Activated CD4-positive, alpha-beta T cell treated with anti-CD3 and anti-CD28 coated beads, Interleukin-2, amount 10 ng/mL, durations not matched to agents 24 days and 14 days (primary cell): ENCODE results near the gene ALG12. TPM values are rescaled to one million over a fixed set of nuclear protein-coding genes. Genes with fewer than 3 reads are reported as not detected.
"Not testable (repeated sequence)": the region's sequence is repeated elsewhere in the genome, so short reads cannot be mapped to it uniquely, and the experiment has no call there.

Source experiments
- DNase-seq: peaks from one replicate; pipeline ENCODE4 v3.0.0; 2022
- H3K27ac Mint-ChIP-seq: one replicate; pipeline ENCODE4 v1.8.0; 2022; ENCODE audit warnings: mild to moderate bottlenecking, mixed read lengths
- H3K27me3 Mint-ChIP-seq: one replicate; pipeline ENCODE4 v1.8.0; 2022; ENCODE audit warnings: mixed read lengths
- H3K36me3 Mint-ChIP-seq: one replicate; pipeline ENCODE4 v1.8.0; 2022; ENCODE audit warnings: low read depth, mild to moderate bottlenecking, mixed read lengths
- H3K4me1 Mint-ChIP-seq: one replicate; pipeline ENCODE4 v1.8.0; 2021; ENCODE audit warnings: mixed read lengths
- H3K4me3 Mint-ChIP-seq: one replicate; pipeline ENCODE4 v1.8.0; 2022; ENCODE audit warnings: mild to moderate bottlenecking, moderate library complexity, mixed read lengths
- H3K9me3 Mint-ChIP-seq: one replicate; pipeline ENCODE4 v1.8.0; 2021; ENCODE audit warnings: mixed read lengths
- intact Hi-C: fragments of 100-400 bp; cut with micrococcal nuclease; formaldehyde crosslinking; loops from one replicate; pipeline ENCODE4 v1.15.1; 2023
- total RNA-seq: library from RNA; stranded (reverse); gene quantifications from 2 replicates; pipeline ENCODE4 v1.2.3, GENCODE V29; 2022

Gene ALG12
- total RNA-seq, 1 donor from 2014 or later = 17.9 TPM

GRCh38 chr22:49945042-49945794 is 27.0 kb upstream of the ALG12 start:
- H3K36me3 Mint-ChIP-seq, intact Hi-C loops, H3K4me3 Mint-ChIP-seq, H3K9me3 Mint-ChIP-seq, H3K4me1 Mint-ChIP-seq, H3K27me3 Mint-ChIP-seq: not testable (repeated sequence)
- peak overlapping the region; percentile 70 for H3K27ac Mint-ChIP-seq
- DNase-seq = peak; percentile 87

GRCh38 chr22:49944399-49944891 is 26.2 kb upstream of the ALG12 start:
- Mint-ChIP-seq H3K4me3 (no peak overlapping the region), H3K27me3 (no peaks in the 10 kb centered on the region), H3K9me3 (no peaks in the 10 kb centered on the region), H3K4me1 (peaks cover 8% of the 10 kb centered on the region), H3K36me3 (no peaks in the 10 kb centered on the region), H3K27ac (no peak overlapping the region)
- intact Hi-C loops = no loop called here
- no peak for DNase-seq

GRCh38 chr22:49943771-49944398 is 25.6 kb upstream of the ALG12 start:
- intact Hi-C loops = no loop called here
- Mint-ChIP-seq H3K36me3 (no peaks in the 10 kb centered on the region), H3K4me3 (no peak overlapping the region), H3K27me3 (no peaks in the 10 kb centered on the region), H3K9me3 (no peaks in the 10 kb centered on the region), H3K4me1 (peaks cover 9% of the 10 kb centered on the region), H3K27ac (no peak overlapping the region)
- DNase-seq = no peak

DNA sequence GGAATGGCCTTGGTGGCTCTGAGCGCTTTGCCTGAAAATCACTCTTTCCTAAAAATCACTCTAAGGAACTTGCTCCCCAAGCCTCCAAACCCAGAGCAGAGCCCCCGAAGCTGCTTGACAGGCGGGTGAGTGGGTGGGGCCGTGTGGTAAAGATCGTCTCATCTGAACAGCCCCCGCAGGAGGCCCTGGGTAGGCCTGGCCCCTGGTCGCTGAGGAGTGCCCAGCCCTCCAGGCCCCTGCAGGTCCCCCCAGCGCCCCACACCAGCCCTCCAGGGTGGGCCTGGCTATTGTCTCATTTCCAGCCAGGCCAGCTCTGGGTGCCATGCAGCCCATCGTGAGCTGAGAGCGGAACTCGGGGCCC is 25.1 kb upstream of the ALG12 start:
- Mint-ChIP-seq H3K27me3 (no peaks in the 10 kb centered on the region), H3K27ac (no peak overlapping the region), H3K4me1 (peaks cover 9% of the 10 kb centered on the region), H3K9me3 (no peaks in the 10 kb centered on the region), H3K4me3 (no peak overlapping the region), H3K36me3 (no peaks in the 10 kb centered on the region)
- no peak for DNase-seq
- intact Hi-C loops = no loop called here

GRCh38 chr22:49942565-49943404 is 24.5 kb upstream of the ALG12 start:
- Mint-ChIP-seq H3K27ac (no peak overlapping the region), H3K27me3 (no peaks in the 10 kb centered on the region), H3K9me3 (no peaks in the 10 kb centered on the region), H3K36me3 (no peaks in the 10 kb centered on the region), H3K4me1 (peaks cover 9% of the 10 kb centered on the region), H3K4me3 (no peak overlapping the region)
- no peak for DNase-seq
- intact Hi-C loops = no loop called here

DNA sequence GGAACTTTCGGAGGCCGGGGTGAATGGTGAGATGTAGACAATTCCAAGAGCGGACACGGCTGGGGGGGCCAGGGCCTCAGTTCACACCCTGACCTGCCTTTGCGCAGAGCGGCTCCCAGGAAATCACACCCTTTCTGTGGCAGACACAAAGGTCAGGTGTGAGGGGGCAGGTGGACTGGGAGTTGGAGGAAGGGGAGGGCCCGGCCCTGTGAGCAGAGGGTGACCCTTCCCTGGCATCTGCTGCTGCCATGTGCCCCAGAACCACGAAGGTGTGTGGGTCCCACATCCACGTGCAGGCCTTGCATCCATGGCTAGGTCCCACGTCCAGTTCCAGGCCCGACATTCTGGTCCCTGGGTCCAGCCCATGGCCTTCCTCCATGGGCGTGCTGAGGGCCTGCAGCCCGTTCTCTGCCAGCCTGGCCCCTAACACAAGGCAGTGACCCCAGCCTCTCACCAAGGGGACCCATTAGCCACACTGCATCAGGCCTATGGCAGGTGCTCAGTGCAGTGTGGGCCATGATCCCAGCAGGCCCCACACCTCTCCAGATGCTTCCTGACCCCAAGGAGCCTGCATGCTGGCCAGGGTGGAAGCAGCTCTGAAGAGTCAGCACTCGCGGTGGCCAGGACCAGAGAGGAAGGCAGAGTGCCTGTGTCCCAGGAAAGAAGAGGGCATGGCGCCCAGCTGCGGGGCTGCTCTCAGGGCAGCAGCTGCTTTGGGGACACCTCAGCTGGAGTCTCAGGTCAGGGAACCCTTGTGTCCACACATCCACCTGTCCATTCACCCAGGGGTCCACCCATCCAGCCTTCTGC is 23.5 kb upstream of the ALG12 start:
- Mint-ChIP-seq H3K4me1 (peaks cover 12% of the 10 kb centered on the region), H3K4me3 (no peak overlapping the region), H3K27me3 (no peaks in the 10 kb centered on the region), H3K36me3 (no peaks in the 10 kb centered on the region), H3K9me3 (no peaks in the 10 kb centered on the region), H3K27ac (no peak overlapping the region)
- intact Hi-C loops = no loop called here
- DNase-seq = no peak

DNA sequence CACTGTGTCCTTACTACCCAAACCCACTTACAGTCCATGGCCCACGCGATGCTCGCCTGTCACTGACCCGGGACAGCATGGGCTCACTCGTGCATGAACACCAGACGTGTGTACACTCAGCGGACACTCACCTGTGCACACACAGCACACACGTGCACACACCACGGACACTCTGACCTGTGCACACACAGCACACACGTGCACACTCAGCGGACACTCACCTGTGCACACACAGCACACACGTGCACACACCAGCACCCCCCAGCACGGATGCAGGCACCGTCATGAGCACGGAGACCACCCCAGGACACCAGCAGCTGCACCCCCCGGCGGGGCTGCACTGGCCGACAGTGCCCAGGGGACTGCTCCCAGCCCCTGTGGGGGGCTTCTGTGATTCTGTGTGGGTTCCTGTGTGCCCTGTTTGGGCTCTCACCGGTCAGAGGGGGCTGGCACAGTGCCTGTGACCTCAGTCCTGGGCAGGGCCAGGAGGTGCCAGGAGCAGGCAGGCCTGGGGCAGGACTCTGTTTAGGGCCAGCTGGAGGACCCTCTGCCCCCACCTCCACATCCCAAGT is 20.4 kb upstream of the ALG12 start:
- Mint-ChIP-seq H3K9me3 (no peaks in the 10 kb centered on the region), H3K27ac (no peak overlapping the region), H3K36me3 (peaks cover 2% of the 10 kb centered on the region), H3K4me1 (peaks cover 12% of the 10 kb centered on the region), H3K4me3 (no peak overlapping the region), H3K27me3 (no peaks in the 10 kb centered on the region)
- DNase-seq = no peak
- intact Hi-C loops = loop anchor here (5.0 kb wide), 1 partner anchor 249 kb away; the partner anchor contains the start of gene TRABD

DNA sequence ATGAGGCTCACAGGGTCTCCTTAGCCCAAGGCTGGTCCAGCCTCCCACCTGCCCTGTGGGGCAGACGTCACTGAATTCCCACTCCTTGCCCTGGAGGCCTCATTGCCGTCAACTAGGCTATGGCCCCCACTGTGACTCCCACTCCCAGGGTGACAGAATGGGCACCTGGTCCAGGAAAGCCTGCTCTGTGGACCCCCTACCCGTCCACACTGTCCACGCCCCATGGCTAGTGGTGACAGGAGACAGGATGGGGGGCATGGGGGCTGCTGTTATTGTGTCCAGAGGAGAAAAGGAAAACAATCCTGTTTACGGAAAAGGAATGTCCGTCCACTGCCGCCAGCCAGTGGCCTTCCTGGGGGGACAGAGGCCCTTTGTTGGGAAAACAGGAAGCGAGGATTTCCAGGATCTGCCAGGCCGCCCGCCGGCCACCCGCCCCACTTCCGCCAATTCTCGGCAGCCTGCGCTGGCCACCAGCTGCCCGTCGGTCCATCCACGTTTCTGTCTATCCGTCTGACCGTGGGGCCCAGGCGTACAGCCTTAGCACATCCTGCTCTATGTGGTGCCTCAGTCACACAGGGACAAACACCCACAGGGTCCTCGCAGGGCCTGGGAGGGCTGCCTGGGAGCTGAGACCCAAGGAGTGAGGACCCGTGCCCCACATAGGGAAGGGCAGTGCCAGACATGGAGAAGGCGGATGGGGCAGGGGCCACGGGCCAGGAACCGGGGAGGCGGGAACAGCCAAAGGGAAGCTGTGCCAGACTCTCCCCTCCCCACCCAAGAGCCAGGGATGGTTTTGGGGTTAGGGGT is 19.7 kb upstream of the ALG12 start:
- Mint-ChIP-seq H3K27me3 (no peaks in the 10 kb centered on the region), H3K9me3 (no peaks in the 10 kb centered on the region), H3K4me1 (peaks cover 17% of the 10 kb centered on the region), H3K27ac (peak overlapping the region; percentile 48), H3K4me3 (no peak overlapping the region), H3K36me3 (peaks cover 2% of the 10 kb centered on the region)
- intact Hi-C loops = loop anchor here (2.0 to 5.0 kb wide), 2 partner anchors 39 to 249 kb away; partner anchors contain the start of gene TRABD
- no peak for DNase-seq

DNA sequence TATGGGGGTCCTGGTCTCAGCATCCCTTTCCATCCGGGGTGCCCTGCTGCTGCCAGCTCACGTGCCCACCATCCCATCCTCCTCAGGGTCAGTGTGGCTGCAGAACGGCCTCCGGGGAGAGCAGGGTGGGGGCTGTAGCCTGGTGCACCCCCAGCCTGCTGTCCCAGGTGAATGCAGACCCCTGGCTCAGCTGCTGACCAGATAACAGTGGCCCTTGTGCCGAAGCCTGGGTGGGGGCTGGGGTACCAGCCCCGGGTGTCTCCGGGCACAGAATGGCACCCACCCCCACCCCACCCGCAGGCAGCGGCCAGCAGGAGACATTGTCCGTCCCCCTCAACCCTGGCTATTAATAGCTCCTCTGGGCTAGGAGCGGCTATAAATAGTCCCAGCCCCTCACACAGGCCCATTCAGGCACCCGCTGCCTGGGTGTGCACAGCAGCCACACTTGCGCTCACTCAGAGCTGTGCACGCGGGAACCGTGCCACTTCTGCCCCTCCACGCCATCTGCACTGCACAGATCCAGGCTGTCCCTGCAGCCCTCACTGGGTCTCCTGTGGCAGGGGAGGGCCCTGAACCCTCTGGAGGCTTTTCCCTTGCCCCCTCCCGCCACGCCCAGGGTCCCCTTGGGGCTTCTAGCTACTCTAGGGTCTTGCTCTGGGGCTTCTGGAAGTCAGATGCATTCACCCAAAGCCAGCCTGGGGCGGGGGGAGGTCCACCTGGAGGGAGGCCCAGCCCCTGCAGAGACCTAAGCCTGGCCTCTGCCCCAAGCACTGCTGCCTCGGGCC is 18.9 kb upstream of the ALG12 start:
- no peaks in the 10 kb centered on the region for H3K27me3 Mint-ChIP-seq
- H3K4me1 Mint-ChIP-seq = peaks cover 20% of the 10 kb centered on the region
- H3K36me3 Mint-ChIP-seq = peaks cover 2% of the 10 kb centered on the region
- peak overlapping the region; percentile 66 for H3K4me3 Mint-ChIP-seq
- peak overlapping the region; percentile 91 for H3K27ac Mint-ChIP-seq
- no peak for DNase-seq
- intact Hi-C loops = loop anchor here (1.0 to 5.0 kb wide), 3 partner anchors 25 to 250 kb away; partner anchors contain the start of gene TRABD
- H3K9me3 Mint-ChIP-seq = no peaks in the 10 kb centered on the region

DNA sequence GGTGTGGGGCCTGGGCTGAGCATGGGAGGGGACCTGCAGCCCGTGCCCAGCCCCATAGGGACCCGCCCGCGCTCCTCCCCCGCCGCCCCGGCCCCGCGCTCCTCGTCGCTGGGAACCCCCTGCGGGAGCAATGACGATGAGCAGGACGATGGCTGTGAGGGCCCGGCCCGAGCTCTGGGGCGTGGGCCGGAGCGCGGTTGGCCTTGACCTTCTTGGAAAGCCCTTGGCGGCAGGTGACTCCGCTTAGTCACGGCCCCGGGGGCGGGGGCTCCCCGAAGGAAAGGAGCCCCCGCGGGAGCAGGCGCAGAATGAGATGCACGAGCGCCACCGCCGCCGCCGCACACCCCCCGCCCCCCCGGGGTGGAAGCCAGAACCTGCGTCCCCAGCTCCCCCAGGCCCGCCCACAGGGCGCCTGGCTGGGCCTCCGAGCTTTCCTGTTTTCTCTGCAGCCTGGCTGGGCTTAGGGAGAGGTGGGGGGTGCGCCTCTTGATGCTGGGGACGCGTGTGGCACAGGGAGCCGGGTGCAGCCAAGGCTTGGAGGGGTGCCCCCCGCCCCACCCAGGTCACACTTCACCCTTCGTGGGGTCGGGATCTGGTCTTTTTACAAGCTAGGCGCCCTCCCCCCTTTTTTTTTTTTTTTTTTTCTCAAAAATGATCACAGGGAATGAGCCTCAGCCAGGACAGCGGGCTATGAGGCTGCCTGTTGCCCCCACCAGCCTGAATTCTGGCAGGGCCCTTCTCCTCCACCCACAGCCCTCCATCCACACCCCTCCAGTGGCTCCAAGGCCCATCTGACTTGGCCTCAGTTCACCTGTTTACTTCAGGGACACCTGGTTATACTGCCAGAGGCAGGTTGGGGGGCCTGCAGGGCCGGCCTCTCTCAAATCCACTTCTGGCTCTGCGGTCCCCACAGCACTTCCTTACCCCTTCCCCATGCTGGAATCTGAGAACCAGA is 18.1 kb upstream of the ALG12 start:
- Mint-ChIP-seq H3K4me1 (peaks cover 23% of the 10 kb centered on the region), H3K9me3 (no peaks in the 10 kb centered on the region), H3K27me3 (no peaks in the 10 kb centered on the region), H3K4me3 (peak overlapping the region; percentile 66), H3K27ac (peak overlapping the region; percentile 91), H3K36me3 (peaks cover 2% of the 10 kb centered on the region)
- intact Hi-C loops = loop anchor here (1.0 to 5.0 kb wide), 3 partner anchors 26 to 251 kb away; partner anchors contain the start of gene TRABD
- DNase-seq = peak; percentile 97

GRCh38 chr22:49935561-49935960 is 17.3 kb upstream of the ALG12 start:
- H3K36me3 Mint-ChIP-seq = peaks cover 2% of the 10 kb centered on the region
- peaks cover 27% of the 10 kb centered on the region for H3K4me1 Mint-ChIP-seq
- no peak for DNase-seq
- H3K27ac Mint-ChIP-seq = peak overlapping the region; percentile 85
- H3K9me3 Mint-ChIP-seq = no peaks in the 10 kb centered on the region
- intact Hi-C loops = loop anchor here (5.0 kb wide), 1 partner anchor 252 kb away; the partner anchor contains the start of gene TRABD
- no peaks in the 10 kb centered on the region for H3K27me3 Mint-ChIP-seq
- peak overlapping the region; percentile 66 for H3K4me3 Mint-ChIP-seq
